Fibroblast of skin of right biceps (primary cell): ENCODE data around the gene GIPC3.
A peak's percentile ranks its signal among the peaks of the same experiment; 100 is the strongest.
"Not testable (repeated sequence)": the region's sequence is repeated elsewhere in the genome, so short reads cannot be mapped to it uniquely, and the experiment has no call there.

Experiments used
- DNase-seq: peaks from one replicate; pipeline ENCODE4 v3.0.0-alpha.2; 2013

The GIPC3 gene

DNA sequence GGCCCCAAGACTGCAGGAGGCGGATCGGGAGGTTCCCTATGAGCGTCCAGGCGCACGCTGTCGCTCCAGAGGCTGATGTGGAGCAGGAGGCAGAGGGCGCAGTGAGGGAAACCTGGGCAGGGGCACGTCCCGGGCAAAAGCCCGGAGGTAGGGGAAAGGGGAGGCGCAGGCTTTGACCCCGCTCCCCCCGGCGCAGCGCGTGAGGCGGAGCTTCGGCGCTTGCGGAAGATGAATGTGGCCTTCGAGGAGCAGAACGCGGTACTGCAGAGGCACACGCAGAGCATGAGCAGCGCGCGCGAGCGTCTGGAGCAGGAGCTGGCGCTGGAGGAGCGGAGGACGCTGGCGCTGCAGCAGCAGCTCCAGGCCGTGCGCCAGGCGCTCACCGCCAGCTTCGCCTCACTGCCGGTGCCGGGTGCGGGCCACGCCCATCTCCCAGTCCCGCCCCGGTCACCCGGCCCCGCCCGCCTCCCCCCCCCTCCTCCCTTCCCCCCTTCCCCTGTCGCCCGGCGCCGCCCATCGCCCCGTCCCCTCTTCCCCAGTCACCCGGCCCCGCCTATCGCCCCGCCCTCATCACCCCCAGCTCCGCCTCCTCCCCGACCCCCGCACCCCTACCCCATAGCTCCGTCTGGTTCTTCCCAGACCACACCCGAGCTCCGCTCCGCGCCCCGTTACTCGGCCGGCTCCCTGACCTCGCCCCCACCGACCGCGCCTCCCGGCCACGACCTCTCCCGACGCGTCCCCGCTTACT, 8.4 kb upstream of the GIPC3 start:
- peak; percentile 79 for DNase-seq

DNA sequence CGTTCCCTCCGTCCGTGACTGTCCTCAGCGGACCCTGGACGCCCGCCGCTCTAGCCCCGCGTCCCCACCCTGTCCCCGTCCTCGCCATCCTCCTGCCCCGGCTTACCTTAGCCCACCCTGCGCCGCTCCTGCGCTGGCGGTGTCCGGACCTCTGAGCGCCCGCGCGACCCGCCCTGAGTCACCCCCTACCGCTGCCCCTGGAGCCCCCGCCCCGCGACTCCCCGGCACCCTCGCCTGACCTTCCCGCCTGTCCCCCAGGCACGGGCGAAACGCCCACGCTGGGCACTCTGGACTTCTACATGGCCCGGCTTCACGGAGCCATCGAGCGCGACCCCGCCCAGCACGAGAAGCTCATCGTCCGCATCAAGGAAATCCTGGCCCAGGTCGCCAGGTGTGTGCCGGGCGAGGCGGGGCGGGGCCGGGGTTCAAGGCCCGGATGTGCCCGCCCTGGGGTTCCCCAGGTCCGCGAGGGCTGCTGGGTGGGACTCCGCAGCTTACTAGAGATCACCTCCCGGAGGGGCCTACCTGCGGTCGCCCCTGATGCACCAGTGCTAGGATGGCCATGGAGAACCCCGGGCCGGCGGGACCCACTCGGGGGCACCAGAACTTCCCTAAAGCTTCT, 7.4 kb upstream of the GIPC3 start:
- no peak for DNase-seq

DNA sequence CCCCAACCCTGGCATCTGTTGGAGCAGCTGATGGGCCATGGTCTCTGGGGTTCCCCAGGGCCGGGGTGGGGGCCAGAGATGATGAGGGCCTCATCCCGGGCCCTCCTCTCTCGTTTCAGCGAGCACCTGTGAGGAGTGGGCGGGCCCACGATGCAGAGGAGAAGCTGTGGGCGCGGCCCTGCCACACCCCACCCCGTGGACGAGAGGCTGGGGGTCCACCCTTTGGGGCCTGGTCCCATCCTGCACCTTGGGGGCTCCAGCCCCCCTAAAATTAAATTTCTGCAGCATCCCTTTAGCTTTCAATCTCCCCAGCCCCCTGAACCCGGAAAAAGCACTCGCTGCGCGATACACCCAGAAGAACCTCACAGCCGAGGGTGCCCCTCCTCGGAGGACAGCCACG, 6.9 kb upstream of the GIPC3 start:
- DNase-seq: no peak

DNA sequence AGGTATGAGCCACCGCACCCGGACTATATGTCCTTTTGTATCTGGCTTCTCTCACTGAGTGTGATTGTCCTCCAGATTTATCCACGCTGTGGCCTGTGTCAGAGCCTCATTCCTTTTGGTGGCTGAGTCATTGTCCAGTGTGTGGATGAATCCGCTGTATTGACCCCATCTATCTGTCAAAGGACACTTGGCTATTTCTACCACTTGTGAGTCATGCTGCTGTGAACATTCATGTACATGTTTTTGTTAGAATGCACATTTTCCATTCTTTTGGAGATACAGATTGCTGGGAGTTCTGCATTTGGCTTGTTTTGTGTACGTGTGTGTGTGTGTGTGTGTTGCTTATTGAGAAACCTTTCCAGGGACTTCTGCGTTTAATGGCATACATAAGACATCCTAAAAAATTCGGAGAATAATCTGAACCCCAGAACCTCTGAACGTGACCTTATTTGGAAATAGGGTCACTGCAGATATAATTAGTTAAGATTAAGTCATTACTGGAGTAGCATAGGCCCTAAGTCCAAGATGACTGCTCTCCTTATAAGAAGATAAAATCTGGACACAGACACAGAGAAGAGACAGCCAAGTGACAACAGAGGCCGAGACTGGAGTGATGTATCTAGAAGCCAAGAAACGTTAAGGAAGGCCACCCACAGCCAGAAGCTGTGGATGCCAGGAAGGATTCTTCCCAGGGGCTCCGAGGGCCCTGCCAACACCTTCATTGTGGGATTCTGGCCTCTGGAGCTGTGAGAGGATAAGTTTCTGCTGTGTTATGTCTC, 4.9 kb upstream of the GIPC3 start:
- peak; percentile 89 for DNase-seq

DNA sequence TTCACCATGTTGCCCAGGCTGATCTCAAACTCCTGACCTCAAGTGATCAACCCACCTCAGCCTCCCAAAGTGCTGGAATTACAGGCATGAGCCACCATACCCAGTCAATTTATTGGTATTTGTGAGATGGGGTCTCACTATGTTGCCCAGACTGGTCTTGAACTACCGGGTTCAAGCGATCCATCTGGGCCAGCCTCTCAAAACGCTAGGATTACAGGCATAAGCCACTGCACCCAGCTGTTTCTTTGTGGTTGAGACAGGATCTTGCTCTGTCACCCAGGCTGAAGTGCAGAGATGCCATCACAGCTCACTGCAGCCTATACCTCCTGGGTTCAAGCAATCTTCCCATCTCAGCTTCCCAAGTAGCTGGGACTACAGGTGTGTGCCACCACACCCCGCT, 3.5 kb upstream of the GIPC3 start:
- not testable (repeated sequence) for DNase-seq

DNA sequence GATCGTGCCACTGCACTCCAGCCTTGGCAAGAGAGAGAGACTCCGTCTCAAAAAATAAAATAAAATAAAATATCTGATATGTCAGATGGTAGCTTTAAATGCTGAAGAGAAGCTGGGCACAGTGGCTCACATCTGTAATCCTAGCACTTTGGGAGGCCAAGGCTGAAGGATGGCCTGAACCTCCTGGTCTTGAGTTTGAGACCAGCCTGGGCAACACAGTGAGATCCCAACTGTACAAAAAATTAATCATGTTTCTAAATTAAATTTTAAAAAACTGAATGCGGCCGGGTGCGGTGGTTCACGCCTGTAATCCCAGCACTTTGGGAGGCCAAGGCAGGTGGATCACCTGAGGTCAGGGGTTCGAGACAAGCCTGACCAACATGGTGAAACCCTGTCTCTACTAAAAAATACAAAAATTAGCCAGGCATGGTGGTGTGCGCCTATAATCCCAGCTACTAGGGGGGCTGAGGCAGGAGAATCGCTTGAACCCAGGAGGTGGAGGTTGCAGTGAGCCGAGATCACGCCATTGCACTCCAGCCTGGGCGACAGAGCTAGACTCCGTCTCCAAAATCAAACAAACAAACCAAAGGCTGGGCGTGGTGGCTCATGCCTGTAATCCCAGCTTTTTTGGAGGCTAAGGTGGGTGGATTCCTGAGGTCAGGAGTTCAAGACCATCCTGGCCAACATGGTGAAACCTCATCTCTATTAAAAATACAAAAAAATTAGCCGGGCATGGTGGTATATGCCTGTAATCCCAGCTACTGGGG, 1.1 kb upstream of the GIPC3 start:
- DNase-seq: not testable (repeated sequence)

DNA sequence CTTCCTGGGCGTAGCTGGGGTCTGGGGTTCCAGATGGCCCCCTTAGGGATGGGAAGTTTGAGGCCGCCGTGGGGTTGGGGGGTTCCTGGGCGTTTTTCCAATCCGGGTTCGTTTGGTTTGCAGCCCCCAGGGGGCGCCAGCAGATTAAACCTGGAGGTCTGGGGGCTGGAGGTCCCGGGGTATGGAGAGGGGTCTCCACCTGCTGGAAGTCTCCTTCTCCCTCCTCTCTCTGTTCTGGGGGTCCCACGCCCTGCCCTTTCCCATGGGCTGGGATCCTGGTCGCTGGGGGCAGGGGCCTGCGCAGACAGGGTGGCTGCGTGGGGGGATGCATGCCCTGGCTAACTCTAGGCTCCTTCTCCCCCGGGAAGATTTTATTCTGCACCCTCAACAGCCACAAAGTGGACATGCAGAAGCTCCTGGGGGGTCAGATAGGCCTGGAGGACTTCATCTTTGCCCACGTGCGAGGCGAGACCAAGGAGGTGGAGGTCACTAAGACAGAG, 899 bp downstream of the GIPC3 start:
- no peak for DNase-seq

DNA sequence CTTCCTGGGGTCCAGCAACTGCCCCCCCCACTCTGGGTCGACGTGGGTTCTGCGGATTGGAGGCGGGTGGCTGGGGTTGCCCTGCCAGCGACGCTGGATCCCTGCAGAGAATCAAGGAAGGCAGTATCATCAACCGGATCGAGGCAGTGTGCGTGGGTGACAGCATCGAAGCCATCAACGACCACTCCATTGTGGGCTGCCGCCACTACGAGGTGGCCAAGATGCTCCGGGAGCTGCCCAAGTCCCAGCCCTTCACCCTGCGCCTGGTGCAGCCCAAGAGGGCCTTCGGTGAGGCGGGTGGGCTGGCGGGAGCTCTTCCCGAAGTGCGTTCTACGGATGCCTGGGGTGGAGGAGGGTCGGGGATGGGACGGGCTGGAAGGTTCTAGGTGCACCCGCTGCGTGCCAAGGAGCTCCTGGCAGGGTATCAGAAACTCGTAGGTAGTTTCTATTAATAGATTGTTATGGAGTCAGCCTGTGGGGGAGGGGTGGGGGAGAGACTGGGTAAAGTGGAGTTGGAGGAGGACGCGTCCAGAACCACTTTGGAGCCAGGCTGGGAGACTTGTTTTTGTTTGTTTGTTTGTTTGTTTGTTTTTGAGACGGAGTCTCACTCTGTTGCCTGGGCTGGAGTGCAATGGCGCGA, 1.5 kb downstream of the GIPC3 start:
- DNase-seq: no peak

DNA sequence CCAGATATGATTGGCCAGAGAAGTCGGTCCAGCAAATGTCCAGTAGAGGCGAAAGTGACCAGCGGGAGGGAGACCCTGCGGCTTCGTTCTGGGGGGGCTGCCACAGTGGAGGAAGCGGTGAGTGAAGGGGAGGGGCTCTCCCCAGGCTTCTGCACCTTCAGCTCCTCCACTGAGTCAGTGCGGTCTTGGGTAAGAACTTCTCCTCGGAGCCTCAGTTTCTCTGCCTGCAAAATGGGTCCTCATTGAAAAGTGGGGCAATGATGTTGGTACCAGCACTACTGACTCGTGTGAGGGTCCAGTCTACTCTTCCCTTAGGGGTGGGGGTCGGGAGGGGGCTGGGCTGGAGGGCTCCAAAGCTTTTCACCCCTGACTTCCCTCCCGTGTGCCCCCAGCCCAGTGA, 4.2 kb downstream of the GIPC3 start:
- no peak for DNase-seq

DNA sequence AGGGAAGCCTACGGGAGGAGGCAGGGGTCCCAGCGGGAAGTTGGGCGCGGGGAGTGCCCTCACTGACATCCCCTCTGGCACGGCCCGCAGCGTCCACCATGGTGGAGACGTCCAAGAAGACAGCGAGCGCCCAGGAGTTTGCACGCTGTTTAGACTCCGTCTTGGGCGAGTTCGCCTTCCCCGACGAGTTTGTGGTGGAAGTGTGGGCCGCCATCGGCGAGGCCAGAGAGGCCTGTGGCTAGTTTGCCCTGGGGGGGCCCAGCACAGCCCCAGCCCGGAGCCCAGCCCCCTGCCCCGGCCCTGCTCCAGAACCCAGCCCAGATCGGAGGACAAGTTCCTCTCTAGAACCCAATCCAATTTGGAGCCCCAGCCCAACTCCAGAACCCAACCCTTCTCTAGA, 4.7 kb downstream of the GIPC3 start:
- no peak for DNase-seq

DNA sequence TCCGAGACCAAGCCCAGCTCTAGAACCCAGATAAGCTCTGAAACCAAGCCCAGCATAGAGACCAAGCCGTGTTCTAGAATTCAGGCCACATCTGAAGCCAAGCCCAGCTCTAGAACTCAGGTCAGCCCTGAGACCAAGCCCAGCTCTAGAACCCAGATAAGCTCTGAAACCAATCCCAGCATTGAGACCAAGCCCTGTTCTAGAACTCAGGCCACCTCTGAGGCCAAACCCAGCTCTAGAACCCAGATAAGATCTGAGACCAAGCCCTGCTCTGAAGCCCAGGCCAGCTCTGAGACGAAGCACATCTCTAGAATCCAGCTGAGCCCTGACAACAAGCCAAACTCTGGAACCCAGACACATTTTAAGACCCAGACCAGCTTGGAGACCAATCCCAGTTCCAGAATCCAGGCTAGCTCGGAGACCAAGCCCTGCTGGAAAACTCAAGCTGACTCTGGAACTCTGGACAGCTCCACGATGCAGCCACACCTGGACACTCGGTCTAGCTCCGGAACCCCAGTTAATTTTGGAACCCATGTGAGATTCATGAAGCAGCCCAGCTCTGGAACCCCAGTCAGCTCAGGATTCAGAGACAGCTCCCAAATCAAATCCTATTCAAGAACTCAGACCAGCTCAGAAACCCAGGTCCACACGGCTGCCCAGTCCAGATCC, 5.8 kb downstream of the GIPC3 start:
- no peak for DNase-seq

DNA sequence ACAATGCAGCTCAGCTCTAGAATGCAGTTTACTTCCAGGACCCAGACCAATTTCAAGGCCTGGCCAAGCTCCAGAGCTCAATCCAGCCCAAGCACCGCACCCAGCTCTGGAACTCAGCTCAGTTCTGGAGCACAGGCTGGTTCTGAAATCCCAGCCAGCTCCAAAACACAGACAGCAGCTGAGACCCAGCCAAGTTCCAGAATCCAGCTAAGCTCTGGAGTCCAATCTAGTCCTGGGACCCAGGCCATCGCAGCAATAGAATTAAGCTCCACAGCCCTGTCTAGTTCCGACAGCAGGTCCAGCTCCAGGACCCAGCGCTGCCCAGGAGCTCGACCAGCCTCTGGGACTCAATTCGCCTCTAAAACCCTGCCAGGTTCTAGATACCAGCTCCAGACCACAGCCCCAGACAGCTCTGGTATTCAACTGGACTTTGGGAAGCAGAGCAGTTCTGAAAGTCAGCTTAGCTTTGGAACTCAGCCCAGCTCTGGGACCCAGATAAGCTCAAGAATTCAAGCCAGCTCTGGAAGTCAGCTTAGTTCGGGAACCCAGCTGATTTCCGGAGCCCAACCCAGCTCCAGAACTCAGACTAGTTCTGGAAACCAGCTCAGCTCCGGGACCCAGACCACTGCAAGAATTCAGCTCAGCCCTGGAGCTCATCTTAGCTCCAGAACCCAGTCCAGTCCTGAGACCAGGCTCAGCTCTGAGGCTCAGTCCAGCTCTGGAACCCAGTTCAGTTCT, 6.8 kb downstream of the GIPC3 start:
- DNase-seq: no peak

DNA sequence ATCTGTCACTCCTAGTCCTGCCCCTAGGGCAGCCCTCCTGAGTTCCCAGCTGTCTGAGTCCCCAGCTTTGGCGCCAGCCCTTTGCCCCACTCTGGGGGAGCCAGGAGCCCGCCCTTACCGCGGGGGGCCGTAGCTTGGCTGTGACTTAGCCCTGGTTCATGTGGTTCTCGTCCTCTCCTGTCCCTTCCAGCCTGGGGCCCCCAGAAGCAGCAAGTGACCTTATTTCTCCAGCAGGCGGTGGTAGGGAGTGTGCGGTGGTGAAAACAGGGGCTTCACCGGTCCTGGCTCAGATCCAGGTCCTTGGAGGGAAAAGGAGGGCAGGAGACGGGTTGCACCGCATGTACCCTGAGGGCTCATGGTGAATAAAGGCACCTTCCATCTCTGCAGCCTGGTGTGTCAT, 7.9 kb downstream of the GIPC3 start:
- DNase-seq: no peak

DNA sequence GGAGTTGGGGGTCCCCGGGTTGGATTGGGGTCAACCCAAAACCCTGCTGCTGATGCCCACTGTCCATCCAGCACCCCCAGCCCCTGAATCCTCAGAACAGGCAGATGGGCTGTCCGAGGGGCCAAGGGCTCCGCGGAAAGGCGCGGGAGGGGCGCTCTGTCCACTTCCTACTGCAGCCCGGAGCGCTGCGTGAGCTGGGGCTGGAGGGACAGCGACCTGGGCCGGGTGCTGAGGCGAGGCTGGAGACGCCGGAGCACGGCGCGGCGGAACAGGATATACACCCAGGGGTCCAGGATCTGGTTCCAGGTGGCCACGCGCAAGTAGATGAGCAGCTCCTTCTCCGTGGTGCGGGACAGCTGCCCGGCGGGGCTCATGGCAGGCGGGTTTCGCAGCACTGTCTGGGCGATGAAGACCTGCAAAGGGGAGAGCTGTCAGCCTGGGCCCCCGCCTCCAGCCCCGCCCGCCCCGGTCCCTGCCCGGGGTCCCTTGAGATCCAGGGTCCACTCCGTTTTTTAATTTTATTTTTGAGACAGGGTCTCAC, 10.3 kb downstream of the GIPC3 start:
- DNase-seq: no peak

DNA sequence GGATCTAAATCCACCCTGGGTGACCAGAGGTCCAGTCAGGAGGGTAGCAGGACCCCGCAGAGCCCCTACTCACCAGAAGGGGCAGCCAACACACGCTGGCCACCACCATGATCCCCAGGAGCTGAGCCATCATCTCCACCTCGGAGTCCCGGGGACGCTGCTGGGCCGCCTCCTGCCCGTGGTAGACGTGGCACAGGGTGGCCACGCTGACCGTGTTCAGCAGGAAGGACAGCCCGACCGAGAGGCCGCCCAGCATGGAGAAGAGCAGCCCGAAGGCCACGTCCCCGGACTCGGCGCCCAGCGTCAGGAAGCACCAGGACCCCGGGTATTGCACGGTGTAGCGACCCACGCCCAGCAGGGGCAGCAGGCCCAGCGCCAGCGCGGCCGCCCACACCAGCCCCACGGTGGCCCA, 14.5 kb downstream of the GIPC3 start:
- no peak for DNase-seq

DNA sequence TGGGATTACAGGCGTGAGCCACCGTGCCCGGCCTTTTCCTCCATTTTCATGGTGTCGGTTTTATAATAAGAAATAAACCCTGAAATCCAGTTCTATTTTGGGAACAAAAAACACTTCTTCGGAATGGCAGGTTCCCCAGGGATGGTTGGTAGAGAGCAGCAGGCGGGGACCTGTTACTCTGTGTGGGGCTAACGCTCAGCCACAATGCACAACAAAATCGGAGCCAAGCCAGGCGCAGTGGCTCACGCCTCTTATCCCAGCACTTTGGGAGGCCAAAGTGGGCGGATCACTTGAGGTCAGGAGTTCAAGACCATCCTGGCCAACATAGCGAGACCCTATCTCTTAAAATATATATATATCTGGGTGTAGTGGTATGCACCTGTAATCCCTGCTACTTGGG, 15.7 kb downstream of the GIPC3 start:
- DNase-seq: no peak

DNA sequence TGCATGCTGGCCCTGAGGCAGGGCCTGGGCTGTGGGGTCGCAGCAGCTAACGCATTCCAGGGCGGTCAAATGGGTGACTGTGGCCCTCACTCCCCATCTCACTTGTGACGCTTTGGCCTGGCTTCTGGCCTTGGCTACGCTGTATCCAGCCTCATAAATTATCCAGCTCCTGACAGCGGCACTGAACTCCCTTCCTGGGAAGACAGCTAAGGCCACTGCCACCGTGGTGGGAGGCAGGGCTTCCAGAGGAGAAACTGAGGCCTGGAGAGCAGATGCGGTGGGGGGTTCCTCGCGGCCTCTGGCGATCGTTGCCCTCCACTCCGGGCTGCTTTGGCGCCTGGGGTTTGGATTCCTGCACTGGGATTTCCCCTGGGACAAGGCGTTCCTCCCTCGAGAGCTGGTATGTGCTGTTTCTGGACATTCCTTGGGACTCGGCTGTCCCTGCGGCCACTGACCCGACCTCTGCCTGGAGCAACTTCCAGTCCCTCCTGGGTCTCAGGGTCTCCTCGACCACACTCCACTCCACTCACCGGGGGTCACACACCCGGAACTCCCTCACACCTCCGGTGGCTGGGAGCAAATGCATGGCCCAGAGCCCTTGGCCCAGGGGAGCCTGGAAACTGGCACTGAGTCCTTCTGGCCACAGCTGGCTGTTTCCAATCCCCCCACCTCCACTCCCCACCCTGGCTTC, 18.0 kb downstream of the GIPC3 start:
- no peak for DNase-seq

DNA sequence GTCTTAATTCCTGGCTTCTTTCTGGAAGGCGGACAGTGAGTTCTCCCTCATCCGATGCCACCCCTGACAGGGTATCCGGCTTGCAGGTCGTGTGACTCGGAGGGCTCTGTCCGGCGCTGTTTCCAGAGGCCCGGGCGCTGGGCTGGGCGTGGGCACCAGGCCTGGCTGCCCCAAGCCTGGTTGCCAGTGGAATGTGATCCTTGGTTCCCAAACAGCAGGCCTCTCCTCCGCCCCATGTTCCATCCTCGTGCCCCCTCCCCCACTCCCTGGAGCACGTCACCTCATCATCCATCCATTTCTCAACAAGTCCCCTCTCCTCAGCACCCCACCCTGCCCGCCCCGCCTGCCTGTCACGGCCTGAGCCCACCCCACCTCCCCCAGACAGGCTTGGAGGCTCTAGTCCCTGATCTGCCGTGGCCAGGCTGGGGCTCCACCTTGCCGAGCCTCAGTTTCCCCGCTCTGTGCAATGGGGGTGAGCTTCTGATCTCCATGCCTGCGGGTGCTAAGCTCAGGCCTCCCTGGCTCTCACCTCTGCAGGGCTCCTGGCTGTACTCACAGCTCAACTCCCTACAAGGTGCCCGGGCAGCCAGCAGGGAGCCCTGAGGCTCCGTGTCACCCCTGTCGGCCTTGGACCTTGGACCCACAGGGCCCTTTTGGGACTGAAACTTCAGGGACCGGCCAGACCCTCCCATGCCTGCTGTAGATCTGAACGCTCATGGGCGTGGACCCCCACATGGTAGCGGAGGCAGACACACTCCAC, 19.1 kb downstream of the GIPC3 start:
- no peak for DNase-seq

DNA sequence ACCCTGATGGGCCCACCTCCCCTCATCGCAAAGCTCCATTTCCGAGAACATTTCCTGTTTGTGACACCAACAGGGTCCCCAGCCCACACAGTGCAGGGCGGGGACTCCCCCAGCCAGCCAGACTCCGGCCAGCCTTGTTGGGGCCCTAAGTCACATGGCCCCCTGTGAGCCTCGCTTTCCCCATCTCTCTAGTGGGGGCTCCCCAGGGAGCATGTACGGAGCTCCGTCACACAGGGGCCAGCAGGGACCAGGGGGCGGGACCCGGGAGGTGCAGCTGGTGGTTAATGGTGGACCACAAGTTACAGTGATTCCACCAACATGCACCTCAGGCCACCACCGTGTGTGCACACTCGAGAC, 19.7 kb downstream of the GIPC3 start:
- DNase-seq: no peak

DNA sequence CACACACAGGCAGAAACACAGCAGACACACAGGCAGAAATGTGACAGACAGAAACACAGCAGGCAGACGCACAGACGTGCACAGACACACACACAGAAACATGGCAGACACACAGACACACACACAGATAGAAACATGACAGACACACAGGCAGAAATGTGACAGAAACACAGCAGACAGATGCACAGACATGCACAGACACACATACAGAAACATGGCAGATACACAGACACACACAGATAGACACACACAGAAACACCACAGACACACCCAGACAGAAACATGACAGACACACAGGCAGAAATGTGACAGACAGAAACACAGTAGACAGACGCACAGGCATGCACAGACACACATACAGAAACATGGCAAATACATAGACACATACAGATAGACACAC, 20.1 kb downstream of the GIPC3 start:
- no peak for DNase-seq
